ENCODE data around the gene SEMA3A. TPM values are rescaled to one million over a fixed set of nuclear protein-coding genes. Genes with fewer than 3 reads are reported as not detected.

SEMA3A gene
- total RNA-seq, 2 experiments from 2014 or later: not detected

DNA sequence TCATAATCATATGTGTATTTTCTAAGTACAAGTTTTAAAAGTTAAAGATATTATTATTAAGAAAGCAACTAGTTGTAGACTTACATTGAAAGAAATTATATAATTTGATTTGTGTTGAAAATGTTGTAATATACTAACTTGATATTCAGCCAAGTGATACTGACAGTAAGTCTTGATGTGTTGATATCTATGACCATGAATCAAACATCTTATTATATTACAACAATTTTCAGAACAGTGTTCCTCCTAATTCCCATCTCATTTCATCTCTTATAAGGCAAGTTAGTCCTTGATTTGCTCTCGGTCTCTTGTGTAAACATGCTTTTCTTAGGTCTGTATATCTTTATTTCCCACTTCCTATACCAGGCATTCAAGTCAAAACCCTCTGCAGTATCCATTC, 276.4 kb downstream of the SEMA3A start:
- no peak overlapping the region for H2AFZ ChIP-seq (ENCODE audit: low read length)
- intact Hi-C loops (cut with micrococcal nuclease; ENCODE audit: unreplicated experiment): no loop called here
- no peaks in the 10 kb centered on the region for H3K79me2 ChIP-seq (ENCODE audit: insufficient read depth, low read depth, low read length)
- H3K9me3 ChIP-seq (ENCODE audit: low read length): no peaks in the 10 kb centered on the region
- POLR2A ChIA-PET: no interaction called here
- H3K27ac ChIP-seq (ENCODE audit: low read depth, low read length, poor library complexity, severe bottlenecking): no peak overlapping the region
- H4K20me1 ChIP-seq (ENCODE audit: insufficient read depth, low read length): no peaks in the 10 kb centered on the region
- DNase-seq (ENCODE audit: low spot score): no peak
- no peaks in the 10 kb centered on the region; the same call in 1 of the 2 replicates for H3K9me2 ChIP-seq (ENCODE audit: insufficient read depth, low read length)
- CTCF ChIA-PET (ENCODE audit: unreplicated experiment): no interaction called here
- TF ChIP-seq EZH2phosphoT487 (IDR thresholded peaks at IDR 0.05; ENCODE audit: borderline replicate concordance, low read depth, low read length): no peak
- TF ChIP-seq, protein P1, sequence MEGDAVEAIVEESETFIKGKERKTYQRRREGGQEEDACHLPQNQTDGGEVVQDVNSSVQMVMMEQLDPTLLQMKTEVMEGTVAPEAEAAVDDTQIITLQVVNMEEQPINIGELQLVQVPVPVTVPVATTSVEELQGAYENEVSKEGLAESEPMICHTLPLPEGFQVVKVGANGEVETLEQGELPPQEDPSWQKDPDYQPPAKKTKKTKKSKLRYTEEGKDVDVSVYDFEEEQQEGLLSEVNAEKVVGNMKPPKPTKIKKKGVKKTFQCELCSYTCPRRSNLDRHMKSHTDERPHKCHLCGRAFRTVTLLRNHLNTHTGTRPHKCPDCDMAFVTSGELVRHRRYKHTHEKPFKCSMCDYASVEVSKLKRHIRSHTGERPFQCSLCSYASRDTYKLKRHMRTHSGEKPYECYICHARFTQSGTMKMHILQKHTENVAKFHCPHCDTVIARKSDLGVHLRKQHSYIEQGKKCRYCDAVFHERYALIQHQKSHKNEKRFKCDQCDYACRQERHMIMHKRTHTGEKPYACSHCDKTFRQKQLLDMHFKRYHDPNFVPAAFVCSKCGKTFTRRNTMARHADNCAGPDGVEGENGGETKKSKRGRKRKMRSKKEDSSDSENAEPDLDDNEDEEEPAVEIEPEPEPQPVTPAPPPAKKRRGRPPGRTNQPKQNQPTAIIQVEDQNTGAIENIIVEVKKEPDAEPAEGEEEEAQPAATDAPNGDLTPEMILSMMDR (conservative IDR thresholded peaks at IDR 0.05; ENCODE audit: low read length): no peak
- H3K36me3 ChIP-seq (ENCODE audit: insufficient read depth, low read length): no peaks in the 10 kb centered on the region
- H3K4me1 ChIP-seq (ENCODE audit: insufficient read depth, low read length, poor library complexity, severe bottlenecking): no peaks in the 10 kb centered on the region
- no peak overlapping the region for H3K4me3 ChIP-seq (ENCODE audit: low read depth, low read length, poor library complexity, severe bottlenecking)
- no peak overlapping the region for H3K4me2 ChIP-seq (ENCODE audit: low read length)
- BruUV-seq (replicated peaks): no TSS peak

DNA sequence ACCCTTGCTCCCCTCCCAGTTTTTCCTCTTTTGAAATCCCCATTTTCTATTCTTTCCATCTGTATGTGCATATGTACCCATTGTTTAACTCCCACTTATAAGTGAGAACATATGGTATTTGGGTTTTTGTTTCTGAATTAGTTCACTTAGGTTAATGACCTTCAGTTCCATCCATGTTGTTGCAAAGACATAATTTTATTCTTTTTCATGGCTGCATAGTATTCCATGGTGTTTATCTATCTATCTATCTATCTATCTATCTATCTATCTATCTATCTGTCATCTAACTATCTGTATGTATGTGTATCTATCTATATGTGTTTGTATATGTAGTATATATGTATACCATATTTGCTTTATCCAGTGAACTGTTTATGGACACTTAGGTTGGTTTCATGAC, 281.4 kb downstream of the SEMA3A start:
- Histone ChIP-seq H3K4me3 (ENCODE audit: low read depth, low read length, poor library complexity, severe bottlenecking) (no peak overlapping the region), H3K4me1 (ENCODE audit: insufficient read depth, low read length, poor library complexity, severe bottlenecking) (no peaks in the 10 kb centered on the region), H2AFZ (ENCODE audit: low read length) (no peak overlapping the region), H4K20me1 (ENCODE audit: insufficient read depth, low read length) (no peaks in the 10 kb centered on the region), H3K9me2 (ENCODE audit: insufficient read depth, low read length) (no peaks in the 10 kb centered on the region; the same call in 1 of the 2 replicates), H3K79me2 (ENCODE audit: insufficient read depth, low read depth, low read length) (no peaks in the 10 kb centered on the region), H3K9me3 (ENCODE audit: low read length) (no peaks in the 10 kb centered on the region), H3K36me3 (ENCODE audit: insufficient read depth, low read length) (no peaks in the 10 kb centered on the region), H3K4me2 (ENCODE audit: low read length) (no peak overlapping the region), H3K27ac (ENCODE audit: low read depth, low read length, poor library complexity, severe bottlenecking) (no peak overlapping the region)
- TF ChIP-seq, protein P1 (conservative IDR thresholded peaks at IDR 0.05; ENCODE audit: low read length): no peak
- no peak for TF ChIP-seq EZH2phosphoT487 (IDR thresholded peaks at IDR 0.05; ENCODE audit: borderline replicate concordance, low read depth, low read length)
- no TSS peak for BruUV-seq (replicated peaks)
- intact Hi-C loops (cut with micrococcal nuclease; ENCODE audit: unreplicated experiment): no loop called here
- ChIA-PET CTCF (ENCODE audit: unreplicated experiment) (no interaction called here), POLR2A (no interaction called here)
- DNase-seq (ENCODE audit: low spot score): no peak

DNA sequence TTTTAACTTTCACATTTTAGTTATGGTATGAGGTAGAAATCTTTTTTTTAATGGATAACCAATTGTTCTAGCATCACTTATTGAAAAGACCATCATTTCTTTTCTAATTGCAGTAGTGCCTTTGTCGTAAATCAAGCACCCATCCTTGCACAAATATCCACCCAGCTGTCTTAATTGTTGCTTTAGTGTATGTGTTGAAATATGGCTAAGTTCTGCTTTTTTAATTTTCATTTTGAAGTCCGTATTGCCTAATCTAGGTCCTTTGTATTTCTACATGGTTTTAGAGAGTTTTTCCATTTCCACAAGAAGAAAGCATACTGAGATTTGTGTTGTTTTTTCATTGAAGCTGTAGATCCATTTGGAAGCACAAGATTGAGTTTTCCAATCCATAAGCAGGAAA, 286.1 kb downstream of the SEMA3A start:
- intact Hi-C loops (cut with micrococcal nuclease; ENCODE audit: unreplicated experiment): no loop called here

More for the DNA sequence above, 286.1 kb downstream of the SEMA3A start:
- Histone ChIP-seq H3K36me3 (ENCODE audit: insufficient read depth, low read length) (no peaks in the 10 kb centered on the region), H4K20me1 (ENCODE audit: insufficient read depth, low read length) (no peaks in the 10 kb centered on the region), H3K4me1 (ENCODE audit: insufficient read depth, low read length, poor library complexity, severe bottlenecking) (no peaks in the 10 kb centered on the region), H2AFZ (ENCODE audit: low read length) (no peak overlapping the region), H3K4me2 (ENCODE audit: low read length) (no peak overlapping the region), H3K27ac (ENCODE audit: low read depth, low read length, poor library complexity, severe bottlenecking) (no peak overlapping the region), H3K79me2 (ENCODE audit: insufficient read depth, low read depth, low read length) (no peaks in the 10 kb centered on the region), H3K9me2 (ENCODE audit: insufficient read depth, low read length) (no peaks in the 10 kb centered on the region), H3K4me3 (ENCODE audit: low read depth, low read length, poor library complexity, severe bottlenecking) (no peak overlapping the region), H3K9me3 (ENCODE audit: low read length) (no peaks in the 10 kb centered on the region)
- TF ChIP-seq, protein P1 (conservative IDR thresholded peaks at IDR 0.05; ENCODE audit: low read length): no peak
- no peak for TF ChIP-seq EZH2phosphoT487 (IDR thresholded peaks at IDR 0.05; ENCODE audit: borderline replicate concordance, low read depth, low read length)
- ChIA-PET POLR2A (no interaction called here), CTCF (ENCODE audit: unreplicated experiment) (no interaction called here)
- no TSS peak for BruUV-seq (replicated peaks)
- no peak for DNase-seq (ENCODE audit: low spot score)

Measured in OCI-LY7 (cell line).